Stimulated activated naive CD8-positive, alpha-beta T cell treated with anti-CD3 and anti-CD28 coated beads, Interleukin-15, Interleukin-2, amounts not matched to agents 100 U/mL and 50 U/mL, for 24 hours (primary cell): ENCODE data around the gene POU6F1.
"Not testable (repeated sequence)": the region's sequence is repeated elsewhere in the genome, so short reads cannot be mapped to it uniquely, and the experiment has no call there.

Experiments
- ATAC-seq: fragments of 150-1000 bp; cut with Tn5 transposase; one replicate; pipeline ENCODE4 v1.10.0; 2021
- DNase-seq: peaks from one replicate; pipeline ENCODE4 v3.0.0; 2021

POU6F1 gene

GRCh38 chr12:51229116-51229809, 11.4 kb upstream of the POU6F1 start:
- ATAC-seq (no peak), DNase-seq (no peak)

DNA sequence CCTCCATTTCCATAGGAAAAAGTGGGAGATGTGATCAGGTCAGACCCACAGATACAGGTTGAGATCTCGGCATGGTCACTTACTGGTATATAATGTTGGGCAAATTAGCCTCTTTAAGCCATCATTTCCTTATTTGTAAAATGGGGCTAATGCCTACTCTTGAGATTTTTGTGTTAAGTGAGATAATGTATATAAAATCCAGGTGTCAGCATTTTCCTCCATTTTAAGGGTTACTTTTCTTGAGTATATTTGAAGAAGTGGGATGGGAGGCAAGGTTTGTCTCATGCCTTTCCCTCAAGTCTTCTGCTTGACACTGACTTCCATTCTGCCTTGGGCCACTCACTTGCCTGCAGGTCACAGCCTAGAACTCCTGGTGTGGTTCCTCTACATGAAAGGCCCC, 10.1 kb upstream of the POU6F1 start:
- DNase-seq (no peak), ATAC-seq (no peak)

GRCh38 chr12:51227112-51227511, 9.2 kb upstream of the POU6F1 start:
- not testable (repeated sequence) for DNase-seq, ATAC-seq

GRCh38 chr12:51225771-51226170, 7.9 kb upstream of the POU6F1 start:
- ATAC-seq = no peak
- DNase-seq = no peak

DNA sequence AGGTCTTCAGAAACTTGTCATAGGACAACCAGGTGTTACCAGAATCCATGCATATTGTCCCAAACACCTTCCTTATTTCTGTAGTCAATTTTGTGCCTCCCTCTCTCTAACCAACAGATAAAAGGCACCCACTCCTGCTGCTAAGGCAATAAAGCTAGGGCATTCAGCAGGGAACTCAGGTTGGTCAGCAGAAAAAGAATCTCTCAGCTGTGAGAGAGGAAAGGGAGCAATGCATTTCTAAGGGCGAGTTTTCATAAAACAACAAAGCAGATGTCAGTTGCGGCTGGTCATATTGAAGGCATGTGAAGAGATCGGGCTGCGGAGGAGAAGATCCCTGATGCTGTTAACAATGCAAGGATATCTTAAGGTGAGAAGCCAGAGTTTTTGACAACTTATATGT, 7.4 kb upstream of the POU6F1 start:
- no peak for DNase-seq
- no peak for ATAC-seq

GRCh38 chr12:51224625-51225024, 6.8 kb upstream of the POU6F1 start:
- ATAC-seq (no peak), DNase-seq (no peak)

DNA sequence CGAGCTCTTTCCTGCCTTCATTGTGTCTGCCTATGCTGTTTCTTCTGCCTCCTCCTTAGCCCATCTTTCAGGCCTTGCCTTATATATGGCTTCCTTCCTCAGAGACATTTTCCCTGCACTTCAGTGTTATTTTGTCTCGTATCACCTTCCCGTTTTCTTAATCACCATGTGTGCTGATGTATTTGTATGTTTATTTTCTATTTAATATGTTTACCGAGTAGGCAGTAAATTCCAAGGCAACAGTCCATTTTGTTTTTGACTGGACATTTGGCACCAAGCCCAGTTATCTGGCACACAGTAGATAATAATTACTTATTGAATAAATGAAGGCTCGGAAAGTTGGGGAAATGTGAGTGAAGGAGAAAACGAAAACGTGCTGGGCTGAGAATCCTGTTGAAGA, 4.6 kb upstream of the POU6F1 start:
- ATAC-seq = no peak
- DNase-seq = no peak

GRCh38 chr12:51219857-51220256, 2.0 kb upstream of the POU6F1 start:
- DNase-seq, ATAC-seq: not testable (repeated sequence)

GRCh38 chr12:51219322-51219721, 1.5 kb upstream of the POU6F1 start:
- ATAC-seq = no peak
- DNase-seq = no peak

- ATAC-seq (no peak), DNase-seq (no peak)
These were observed 822 bp upstream of the POU6F1 start for GRCh38 chr12:51218607-51219161.

DNA sequence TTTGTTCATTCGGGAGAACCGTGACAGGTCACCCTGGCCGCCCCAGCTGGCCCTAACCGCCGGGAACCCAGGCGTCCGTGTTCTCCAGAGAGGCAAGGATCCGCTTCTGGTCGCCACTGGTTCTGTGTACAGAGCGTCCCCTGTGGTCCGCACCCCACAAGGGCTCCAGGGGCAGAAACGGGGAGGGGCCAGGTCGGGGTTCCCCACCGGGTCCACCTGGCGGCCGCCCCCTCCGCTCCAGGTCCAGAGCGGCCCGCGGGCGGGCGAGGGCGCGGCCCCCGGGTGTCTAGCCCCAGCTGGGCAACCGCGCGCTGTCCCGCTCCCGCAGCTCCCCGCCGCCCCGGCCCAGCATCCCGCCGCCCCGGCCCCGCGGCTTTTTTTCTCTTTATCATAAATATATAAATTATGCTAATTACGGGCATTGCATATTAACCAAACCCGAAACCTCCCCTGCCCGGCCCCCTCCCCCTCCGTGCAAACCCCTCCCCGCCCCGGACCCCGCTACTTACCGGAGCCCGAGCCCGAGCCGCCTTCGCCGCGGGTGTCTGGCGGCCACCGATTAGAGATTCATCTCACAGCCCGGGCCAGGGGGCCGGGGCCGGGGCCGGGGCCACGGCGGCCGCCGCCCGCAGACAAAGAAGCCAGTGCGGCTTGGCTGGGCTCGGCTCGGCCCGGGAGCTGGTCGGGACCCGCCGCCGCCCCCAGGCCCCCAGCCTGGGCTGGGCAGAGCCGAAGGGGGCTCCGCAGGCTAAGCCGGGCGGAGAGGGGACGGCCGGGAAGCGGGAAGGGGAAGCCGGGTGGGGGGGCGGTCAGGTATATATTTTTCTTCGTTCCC, 512 bp downstream of the POU6F1 start:
- ATAC-seq = peak; percentile 30
- DNase-seq = peak; percentile 56

- ATAC-seq (no peak), DNase-seq (no peak)
These were observed 1.2 kb downstream of the POU6F1 start for GRCh38 chr12:51216642-51217041.

GRCh38 chr12:51214895-51215294, 3.0 kb downstream of the POU6F1 start:
- ATAC-seq (no peak), DNase-seq (no peak)

GRCh38 chr12:51210690-51211395, 7.0 kb downstream of the POU6F1 start:
- DNase-seq = no peak
- no peak for ATAC-seq

GRCh38 chr12:51209259-51209658, 8.6 kb downstream of the POU6F1 start:
- ATAC-seq (no peak), DNase-seq (no peak)

DNA sequence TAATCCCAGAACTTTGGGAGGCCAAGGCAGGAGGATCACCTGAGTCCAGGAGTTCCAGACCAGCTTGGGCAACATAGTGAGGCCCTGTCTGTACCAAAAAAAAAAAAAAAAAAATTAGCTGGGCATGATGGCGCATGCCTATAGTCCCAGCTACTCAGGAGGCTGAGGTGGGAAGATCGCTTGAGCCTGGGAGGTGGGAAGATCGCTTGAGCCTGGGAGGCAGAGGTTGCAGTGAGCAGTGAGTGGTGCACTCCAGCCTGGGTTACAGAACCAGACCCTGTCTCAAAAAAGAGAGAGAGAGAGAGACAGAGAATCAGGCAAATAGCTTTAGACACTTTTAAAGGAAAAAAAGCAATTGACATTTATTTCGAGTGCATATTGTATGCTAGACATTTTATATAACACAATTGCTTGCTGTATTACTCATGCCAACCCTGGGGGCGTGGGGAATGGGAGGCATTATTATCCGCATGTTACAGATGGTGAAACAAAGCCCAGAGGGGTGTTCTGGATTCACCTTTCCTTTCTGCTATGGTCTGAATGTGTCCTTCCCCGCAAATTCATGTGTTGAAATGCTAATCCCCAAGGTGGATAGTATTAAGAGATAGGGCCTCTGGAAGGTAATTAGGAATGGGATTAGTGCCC, 9.7 kb downstream of the POU6F1 start:
- ATAC-seq (no peak), DNase-seq (no peak)

DNA sequence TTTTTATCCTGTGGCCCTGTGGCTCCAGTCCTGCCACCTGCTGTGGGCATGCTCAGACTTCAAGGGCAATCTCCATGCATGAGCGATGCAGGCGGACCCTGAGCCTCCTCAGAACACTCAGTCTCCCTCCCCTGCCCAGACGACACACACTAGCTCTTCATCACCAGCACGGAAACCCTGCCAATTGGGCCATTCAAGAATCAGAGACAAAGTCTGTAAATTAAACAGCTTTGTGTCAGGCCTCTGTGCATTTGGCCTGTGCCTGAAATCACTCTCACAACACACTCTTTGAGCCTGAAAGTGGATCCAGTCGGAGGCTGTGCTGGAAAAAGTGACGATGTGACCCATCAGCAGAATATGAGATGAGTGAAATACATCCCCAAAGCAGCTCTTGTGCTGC, 12.5 kb downstream of the POU6F1 start:
- ATAC-seq = no peak
- no peak for DNase-seq

GRCh38 chr12:51202718-51203117, 15.1 kb downstream of the POU6F1 start:
- ATAC-seq (no peak), DNase-seq (no peak)

DNA sequence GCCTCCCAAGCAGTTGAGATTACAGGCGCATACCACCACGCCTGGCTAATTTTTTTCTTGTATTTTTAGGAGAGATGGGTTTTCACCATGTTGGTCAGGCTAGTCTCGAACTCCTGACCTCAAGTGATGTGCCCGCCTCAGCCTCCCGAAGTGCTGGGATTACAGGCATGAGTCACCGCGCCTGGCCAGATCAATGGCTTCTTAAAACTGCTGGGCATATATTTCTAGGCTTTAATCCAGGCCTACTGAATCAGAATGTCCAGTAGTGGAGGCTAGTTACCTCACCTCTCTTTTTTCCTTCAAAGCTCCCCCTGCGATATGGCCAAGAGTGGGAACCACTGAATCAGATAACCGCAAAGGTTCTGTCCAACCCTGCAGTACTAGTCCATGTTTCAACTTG, 17.1 kb downstream of the POU6F1 start:
- DNase-seq (no peak), ATAC-seq (no peak)

DNA sequence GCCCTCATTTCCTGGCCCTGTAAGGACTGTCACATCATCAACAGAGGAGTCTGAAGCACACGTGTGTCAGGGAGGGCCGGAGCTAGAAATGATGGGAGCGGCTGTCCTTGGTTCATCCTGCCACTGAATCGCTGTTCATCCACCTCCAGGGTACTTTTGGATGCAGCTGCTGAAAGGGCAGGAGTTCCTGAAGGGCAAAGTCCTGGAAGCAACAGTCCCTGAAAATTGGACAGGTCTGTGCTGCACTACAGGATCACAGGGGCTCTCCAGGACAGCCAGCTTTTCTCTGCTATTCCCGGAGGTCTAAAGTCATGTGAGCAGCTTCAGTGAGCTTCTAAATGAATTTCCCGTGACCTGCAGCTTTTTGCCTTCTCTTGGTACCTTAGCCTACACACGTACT, 17.7 kb downstream of the POU6F1 start:
- DNase-seq (no peak), ATAC-seq (no peak)

GRCh38 chr12:51199366-51199945, 18.4 kb downstream of the POU6F1 start:
- no peak for DNase-seq
- no peak for ATAC-seq
